HG03558 (cell line): ENCODE measurements around the gene ZNF665.
"Not testable (repeated sequence)": the region's sequence is repeated elsewhere in the genome, so short reads cannot be mapped to it uniquely, and the experiment has no call there.

Experiments used
- ATAC-seq: cut with Tn5 transposase; IDR thresholded peaks from one replicate; pipeline ENCODE4 v1.9.1; 2021; ENCODE audit warnings: moderate number of reproducible peaks; ENCODE audit not compliant: unreplicated experiment; ENCODE audit errors: extremely low read depth

The ZNF665 gene

DNA sequence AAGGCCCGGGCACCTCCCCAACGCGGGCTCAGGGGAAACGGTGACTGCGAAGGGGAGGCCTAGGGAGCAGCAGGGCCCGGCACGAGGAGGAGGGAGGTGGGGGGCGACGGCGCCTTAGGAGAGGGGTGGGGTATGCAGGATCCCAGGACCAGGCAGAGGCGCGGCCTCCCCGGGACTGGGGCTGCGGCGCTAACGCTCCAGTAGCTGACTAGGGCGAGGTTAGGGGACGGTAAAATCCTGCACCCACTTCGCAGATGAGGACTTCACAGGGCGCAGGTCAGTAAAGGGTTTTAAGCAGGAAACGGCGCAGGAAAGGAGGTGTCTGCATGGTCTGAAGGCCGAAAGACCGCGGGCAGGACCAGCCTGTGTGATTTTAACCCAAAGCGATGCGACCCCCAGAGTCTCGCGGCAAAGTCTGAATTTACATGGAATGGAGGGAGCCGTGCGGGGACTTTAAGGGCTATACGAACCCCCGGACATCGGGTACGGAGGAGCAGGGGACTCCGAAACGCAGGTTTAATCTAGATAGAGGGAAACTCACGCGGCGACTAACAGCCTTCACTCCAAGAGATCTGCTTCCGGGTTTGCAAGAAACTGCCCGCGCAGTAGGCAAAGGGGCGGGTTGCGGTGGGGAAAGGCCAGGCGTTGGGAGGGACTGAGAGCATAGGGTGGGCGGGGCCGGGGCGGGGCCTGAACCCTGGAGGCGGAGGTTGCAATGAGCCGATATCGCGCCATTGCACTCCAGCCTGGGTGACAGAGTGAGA is at the start of gene ZNF665:
Gene ZNF665 (minus strand): TSS at position 588 of the 764 bp plus-strand sequence. CDS start 10,460 bp downstream, outside the sequence.
- ATAC-seq = no peak

DNA sequence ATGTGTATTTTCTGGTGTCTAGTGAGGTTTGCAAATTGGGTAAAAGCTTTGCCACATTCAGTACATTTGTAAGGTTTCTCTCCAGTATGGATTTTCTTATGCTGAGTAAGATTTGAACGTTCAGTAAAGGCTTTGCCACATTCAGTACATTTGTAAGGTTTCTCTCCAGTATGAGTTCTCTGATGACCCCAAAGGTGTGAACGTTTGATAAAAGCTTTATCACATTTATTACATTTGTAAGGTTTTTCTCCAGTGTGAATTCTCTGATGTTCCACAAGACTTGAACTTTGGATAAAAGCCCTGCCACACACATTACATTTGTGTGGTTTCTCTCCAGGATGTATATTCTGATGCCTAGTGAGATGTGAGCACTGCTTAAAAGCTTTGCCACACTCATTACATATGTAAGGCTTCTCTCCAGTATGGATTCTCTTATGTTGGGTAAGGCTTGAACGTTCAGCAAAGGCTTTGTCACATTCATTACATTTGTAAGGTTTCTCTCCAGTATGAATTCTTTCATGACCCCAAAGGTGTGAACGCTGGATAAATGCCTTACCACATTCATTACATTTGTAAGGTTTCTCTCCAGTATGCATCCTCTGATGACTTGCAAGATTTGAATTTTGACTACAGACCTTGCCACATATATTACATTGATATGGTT is 44.1 kb upstream of the ZNF665 start:
- no peak for ATAC-seq

DNA sequence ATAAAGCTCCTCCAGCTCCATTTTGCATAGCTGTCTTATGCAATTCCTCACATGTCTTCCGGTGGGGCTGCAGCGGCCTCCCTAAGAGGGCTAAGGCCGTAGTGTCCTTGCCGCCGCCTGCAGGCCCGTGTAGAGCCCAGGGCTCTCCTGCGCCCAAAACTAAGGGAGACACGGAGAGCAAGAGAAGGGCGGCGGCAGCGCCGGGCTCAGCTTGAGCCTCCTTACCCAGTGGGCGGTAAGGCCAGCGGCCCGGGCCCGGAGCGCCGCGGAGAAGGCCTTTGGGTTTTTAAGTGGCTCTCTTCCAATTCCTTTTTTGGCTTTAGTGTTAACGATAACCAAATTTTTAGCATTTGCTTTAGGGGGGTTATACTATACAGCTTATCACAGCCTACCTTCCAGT is 31.4 kb upstream of the ZNF665 start:
- ATAC-seq = no peak

DNA sequence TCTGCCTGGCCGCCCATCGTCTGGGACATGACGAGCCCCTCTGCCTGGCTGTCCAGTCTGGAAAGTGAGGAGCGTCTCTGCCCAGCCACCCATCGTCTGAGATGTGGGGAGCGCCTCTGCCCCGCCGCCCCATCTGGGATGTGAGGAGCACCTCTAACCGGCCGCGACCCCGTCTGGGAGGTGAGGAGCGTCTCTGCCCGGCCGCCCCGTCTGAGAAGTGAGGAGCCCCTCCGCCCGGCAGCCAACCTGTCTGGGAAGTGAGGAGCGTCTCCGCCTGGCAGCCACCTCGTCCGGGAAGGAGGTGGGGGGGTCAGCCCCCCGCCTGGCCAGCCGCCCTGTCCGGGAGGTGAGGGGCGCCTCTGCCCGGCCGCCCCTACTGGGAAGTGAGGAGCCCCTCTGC is 29.6 kb upstream of the ZNF665 start:
- ATAC-seq = not testable (repeated sequence)

DNA sequence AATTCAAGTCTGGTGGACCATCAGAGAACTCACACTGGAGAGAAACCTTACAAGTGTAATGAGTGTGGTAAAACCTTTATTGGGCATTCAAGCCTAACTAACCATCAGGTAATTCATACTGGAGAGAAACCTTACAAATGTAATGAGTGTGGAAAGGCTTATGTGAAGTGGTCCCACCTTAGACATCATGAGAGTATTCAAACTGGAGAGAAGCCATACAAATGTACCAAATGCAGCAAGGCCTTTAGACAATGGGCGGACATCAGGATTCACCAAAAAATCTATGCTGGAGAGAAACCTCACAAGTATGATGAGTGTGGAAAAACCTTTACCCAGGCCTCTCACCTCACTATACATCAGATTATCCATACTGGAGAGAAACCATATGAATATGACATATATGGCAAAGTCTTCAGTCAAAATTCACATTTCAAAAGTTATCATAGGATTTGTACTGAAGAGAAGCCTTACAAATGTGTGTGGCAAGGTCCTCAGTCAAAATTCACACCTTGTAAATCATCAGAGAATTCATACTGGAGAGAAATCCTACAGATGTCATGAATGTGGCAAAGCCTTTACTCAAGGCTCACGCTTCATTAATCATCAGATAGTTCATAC is 19.7 kb upstream of the ZNF665 start:
- ATAC-seq = no peak

DNA sequence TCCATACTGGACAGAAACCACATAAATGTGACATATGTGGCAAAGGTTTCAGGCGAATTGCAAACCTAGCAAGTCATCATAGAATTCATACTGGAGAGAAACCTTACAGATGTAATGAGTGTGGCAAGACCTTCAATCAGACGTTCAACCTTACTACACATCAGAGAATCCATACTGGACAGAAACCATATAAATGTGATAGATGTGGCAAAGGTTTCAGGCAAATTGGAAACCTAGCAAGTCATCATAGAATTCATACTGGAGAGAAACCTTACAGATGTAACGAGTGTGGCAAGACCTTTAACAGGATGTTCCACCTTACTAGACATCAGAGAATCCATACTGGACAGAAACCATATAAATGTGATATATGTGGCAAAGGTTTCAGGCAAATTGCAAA is 18.4 kb upstream of the ZNF665 start:
- ATAC-seq = not testable (repeated sequence)

DNA sequence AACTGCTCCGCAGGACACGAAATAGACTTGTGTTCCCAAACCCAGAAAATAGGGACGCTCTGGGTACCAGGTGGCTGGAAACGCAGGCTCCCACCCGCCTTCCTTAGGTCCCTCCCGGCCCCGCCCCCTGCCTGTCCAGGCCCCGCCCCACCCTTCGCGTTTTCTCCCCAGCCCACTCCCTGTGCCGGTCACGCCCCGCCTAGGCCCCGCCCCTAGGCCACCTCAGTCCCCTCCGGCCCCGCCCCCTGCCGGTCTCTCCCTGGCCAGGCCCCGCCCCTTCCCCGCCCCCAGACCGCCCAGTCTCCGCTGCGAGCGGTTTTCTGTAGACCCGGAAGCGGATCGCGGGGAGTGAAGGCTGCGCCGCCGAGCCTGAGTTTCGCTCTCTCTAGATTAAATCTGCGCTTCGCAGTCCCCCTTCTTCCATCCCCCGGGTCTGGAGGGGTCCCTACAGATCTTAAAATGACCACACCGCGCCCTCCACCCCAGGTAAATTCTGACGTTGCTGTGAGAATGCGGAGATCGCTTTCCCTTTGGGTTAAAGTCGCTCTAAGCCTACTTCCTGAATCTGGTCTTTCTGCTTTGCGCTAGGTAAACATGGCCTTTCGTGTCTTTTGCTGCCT is 3.7 kb upstream of the ZNF665 start:
- ATAC-seq = no peak

DNA sequence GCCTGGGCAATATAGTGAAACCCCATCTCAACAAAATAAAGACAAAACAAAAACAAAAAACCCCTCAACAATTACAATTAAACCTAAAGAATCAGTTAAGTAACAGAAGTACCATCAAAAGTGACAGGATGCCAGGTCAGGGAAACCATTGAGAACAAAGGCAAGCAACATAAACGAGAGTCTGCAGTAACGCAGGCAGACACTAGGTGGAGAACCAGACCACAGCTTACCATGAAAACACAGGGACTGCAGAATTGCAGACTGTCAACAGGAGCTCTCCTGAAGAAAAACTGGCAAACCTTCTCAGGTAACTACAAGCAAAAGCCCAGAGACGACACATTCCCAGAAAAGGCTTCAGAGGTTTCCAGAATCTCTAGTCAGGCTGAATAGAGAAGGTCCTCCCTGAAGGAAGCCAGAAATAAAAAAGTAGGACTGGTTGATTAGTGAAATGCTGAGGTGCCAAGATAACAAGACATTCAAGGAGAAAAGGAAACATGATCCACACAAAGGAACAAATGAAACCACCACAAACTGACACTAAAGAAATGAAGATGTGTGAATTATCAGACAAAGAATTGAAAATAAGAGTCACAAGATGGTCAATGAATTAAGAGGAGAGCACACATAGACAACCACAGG is 2.2 kb upstream of the ZNF665 start:
- ATAC-seq = no peak

DNA sequence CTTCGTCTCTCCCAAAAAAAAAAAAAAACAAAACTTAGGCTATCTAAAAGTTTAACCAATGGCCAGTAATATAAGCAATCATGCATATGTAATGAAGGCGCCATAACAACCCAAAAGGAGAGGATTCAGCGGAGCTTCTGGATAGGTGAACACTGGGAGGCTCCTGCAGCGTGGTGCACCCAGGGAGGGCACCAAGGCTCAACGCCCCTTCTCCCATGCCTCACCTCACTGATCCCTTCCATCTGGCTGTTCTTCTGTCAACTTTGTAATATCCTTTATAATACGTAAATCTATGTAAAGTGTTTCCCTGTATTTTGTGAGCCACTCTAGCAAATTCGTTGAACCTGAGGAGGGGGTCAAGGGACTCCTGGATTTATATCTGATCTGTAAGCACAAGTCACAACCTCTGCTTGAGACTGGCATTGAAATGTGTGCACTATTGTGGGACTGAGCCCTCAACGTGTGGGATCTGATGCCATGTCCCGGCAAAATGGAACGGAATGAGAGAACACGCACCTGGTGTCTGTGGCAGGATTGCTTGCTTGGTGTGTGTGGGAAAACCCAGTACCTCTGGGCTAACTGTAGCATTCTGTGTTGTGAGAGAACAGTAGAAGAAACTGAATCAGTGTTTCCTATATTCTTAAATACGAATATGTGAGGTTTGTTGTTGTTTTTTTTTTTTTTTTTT is 521 bp upstream of the ZNF665 start:
- ATAC-seq = no peak

DNA sequence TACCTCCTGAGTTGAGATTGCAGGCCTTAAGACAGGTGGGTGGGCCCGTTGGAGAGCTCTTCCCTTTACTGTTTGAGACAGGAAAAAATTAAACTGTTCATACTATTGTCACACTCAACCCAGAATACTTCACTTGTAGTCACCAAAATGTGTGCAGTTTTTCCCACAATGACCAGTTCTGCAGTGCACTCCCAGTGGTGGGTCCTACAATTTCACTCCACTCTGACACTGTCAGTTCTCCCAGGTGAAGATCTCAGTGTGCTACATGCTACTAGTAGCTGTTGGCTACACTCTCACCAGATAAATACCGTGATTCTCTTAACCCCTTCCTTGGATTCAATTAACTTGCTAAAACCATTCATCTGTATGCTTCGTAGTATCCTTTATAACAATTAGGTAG is 2.9 kb downstream of the ZNF665 start:
- ATAC-seq = no peak

DNA sequence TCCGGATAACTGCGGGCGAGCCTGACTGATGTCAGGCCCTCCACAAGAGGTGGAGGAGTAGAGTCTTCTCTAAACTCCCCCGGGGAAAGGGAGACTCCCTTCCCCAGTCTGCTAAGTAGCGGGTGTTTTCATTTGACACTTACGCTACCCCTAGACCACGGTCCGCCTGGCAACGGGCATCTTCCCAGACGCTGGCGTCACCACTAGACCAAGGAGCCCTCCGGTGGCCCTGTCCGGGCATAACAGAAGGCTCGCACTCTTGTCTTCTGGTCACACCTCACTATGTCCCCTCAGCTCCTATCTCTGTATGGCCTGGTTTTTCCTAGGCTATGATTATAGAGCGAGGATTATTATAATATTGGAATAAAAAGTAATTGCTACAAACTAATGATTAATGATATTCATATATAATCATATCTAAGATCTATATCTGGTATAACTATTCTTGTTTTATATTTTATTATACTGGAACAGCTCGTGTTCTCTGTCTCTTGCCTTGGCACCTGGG is 3.4 kb downstream of the ZNF665 start:
- ATAC-seq = not testable (repeated sequence)

DNA sequence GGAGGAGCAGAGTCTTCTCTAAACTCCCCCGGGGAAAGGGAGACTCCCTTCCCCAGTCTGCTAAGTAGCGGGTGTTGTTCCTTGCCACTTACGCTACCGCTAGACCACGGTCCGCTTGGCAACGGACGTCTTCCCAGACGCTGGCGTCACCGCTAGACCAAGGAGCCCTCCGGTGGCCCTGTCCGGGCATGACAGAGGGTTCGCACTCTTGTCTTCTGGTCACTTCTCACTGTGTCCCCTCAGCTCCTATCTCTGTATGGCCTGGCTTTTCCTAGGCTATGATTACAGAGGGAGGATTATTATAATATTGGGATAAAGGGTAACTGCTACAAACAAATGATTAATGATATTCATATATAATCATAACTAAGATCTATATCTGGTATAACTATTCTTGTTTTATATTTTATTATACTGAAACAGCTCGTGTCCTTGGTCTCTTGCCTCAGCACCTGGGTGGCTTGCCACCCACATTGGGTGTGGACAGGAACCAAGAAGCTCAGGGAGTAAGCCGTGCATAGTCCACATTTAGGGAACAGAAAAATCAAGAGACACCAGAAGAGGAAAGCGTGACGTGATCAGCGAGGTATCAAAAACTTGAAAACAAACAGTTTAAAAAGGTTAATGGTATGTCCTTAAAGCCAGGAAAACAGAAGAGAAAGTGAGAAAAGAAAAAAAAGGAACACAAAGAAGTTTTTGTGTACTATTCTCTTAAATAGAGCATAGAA is 7.8 kb downstream of the ZNF665 start:
- ATAC-seq = not testable (repeated sequence)

DNA sequence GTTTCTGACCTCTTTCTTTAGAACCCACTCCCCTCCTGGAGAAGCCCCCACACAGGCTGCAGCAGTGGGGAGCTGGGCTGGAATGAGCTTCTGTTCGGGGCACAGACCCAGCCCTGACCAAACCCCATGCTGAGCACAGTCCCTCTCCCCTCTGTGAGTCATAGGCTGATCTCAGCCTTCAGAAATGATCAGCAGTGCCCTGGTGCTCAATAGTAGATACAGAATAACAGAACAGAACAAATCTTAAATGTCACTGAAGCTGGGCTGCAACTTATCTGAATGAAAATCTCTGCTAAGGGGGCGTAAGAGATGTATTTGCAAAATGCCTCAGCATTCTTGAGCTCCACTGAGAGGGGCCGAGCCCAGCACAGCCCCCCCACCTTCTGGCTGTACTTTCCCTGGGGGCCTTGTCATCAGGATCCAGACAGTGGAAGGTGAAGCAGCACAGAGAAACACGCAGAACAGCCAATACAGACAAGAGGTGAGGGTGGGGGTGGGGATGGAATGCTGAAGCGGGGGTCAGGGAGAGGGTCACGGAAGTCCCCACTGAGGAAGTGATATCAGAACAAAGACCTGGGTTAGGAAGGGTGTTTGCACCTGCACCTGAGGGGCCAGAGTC is 9.9 kb downstream of the ZNF665 start:
- no peak for ATAC-seq

DNA sequence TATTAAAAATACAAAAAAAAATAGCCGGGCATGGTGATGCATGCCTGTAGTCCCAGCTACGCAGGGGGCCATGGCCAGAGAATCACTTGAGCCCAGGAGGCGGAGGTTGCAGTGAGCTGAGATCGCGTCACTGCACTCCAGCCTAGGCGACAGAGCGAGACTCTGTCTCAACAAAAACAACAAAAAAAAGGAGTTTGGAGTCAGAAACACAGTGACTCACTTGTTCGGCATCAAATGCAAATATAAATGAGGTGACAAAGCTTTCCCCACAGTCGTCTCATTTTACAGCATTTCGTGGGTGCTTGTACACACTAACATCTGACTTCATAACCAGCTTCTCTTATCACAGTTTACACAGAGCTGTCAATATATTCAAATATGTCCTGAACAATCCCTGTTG is 11.0 kb downstream of the ZNF665 start:
- no peak for ATAC-seq

DNA sequence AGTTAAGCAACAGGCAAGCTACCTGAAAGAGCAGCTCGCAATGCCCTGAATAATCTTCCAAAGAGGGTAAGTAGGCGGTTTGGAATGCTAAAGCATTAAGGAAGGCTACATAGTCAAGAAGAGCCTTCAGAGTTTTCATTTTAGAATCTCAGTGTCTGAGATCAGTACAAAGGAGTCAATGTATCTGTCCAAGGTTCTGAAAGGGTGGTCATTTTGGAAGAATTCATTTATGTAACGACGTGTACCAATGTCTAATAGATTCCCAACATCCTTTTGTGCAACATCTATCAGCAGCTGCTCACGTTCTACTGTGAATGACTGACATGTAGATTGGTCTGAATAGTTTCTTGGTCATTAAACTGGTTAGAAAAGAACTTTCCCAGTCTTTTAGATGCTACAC is 15.2 kb downstream of the ZNF665 start:
- ATAC-seq = no peak

DNA sequence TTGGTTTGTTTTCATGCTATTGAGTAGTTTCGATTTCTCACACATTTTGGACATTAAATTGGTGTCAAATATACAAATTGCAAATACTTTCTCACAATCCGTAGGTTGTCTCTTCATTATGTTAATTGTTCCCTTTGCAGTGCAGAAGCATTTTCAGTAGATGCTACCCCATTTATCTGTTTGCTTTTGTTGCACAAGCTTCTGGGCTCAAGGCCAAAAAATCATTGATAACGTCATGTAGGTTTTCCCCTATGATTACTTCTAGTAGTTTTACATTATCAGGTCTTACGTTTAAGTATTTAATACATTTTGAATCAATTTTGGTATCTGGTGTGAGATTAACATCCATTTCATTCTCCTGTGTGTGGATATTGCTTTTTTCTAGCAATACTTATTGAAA is 20.3 kb downstream of the ZNF665 start:
- no peak for ATAC-seq

DNA sequence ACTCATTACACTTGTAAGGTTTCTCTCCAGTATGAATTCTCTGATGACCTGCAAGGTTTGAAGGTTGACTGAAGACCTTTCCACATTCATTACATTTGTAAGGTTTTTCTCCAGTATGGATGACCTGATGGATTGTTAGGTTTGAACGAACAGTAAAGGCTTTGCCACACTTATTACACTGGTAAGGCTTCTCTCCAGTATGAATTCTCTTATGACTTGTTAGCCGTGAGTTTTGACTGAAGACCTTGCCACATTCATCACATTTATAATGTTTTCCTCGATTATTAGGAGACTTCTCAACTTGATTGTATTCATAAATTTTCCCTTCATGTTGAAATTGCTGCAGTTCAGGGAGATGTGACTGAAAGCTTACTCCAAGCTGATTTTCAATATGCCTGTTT is 27.5 kb downstream of the ZNF665 start:
- no peak for ATAC-seq

DNA sequence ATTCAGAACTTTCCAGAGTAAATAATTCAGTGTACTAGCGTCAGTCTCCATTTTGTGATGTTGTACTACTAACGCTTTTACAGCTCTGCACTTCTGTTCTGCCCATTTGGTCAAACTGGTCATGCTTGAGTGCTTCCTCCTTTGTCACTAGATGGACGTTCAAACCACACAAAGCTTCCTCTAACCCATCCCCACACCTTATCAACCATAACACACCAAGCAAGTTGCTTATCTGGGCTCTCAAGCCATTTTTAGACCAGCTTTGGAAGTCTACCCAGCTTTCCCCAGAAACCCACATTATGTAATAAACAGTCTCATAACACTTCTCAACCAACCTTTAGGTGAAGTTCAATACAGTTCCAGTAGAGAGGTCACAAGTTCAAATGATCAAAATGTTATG is 32.0 kb downstream of the ZNF665 start:
- ATAC-seq = no peak

DNA sequence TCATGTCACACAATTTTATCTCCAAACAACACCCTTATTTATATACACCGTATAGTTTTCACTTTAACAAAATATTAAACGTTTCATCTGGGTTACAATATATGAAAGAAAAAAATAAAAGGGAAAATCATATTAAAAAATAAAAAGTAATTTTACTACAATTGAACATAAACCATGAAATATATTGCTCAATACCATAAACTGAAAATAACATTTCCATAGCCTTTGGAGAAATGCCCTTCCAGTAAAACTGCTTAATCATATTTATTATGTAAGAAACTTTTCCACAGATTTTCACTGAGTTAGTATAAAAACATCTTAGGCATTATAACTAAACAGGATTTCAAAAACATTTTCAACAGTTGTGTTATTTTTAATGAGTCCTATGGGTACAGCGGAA is 32.8 kb downstream of the ZNF665 start:
- ATAC-seq = no peak
